BJ (cell line): ENCODE measurements around the gene PARP12. TPM values are rescaled to one million over a fixed set of nuclear protein-coding genes. Genes with fewer than 3 reads are reported as not detected.

Source experiments
- CTCF ChIA-PET: fragments of 350-600 bp; formaldehyde crosslinking; extraction: SDS; loops from one replicate; lab custom pipeline; 2021; ENCODE audit warnings: antibody characterized with exemption, inconsistent platforms; lab: Yijun Ruan, JAX
- POLR2A ChIA-PET: fragments of 300-600 bp; sonication (Branson Sonifier 250); formaldehyde crosslinking; extraction: SDS; loops from one replicate; lab custom pipeline; 2021; ENCODE audit warnings: antibody characterized with exemption; lab: Charles Lee
- DNase-seq: peaks from one replicate; pipeline ENCODE4 v3.0.0-alpha.2; 2011; ENCODE audit warnings: low read depth
- H3K27me3 ChIP-seq: 2 replicates; pipeline ENCODE4 v1.6.0; 2011; ENCODE audit warnings: low read length; ENCODE audit not compliant: control insufficient read depth, insufficient read depth
- H3K36me3 ChIP-seq: 2 replicates; pipeline ENCODE4 v1.5.1; 2011; ENCODE audit warnings: low read length; ENCODE audit not compliant: control insufficient read depth, insufficient read depth
- H3K4me3 ChIP-seq: 2 replicates; pipeline ENCODE4 v1.5.1; 2011; ENCODE audit warnings: low read depth, mild to moderate bottlenecking, control low read depth, low read length
- CTCF ChIP-seq: IDR thresholded peaks from 2 replicates; pipeline ENCODE4 v1.5.1; 2011; ENCODE audit warnings: low read depth, mild to moderate bottlenecking, control low read depth, inconsistent platforms, low read length, moderate library complexity; ENCODE audit not compliant: insufficient read depth
- polyA plus RNA-seq: library from polyadenylated mRNA; depleted of rRNA; stranded (reverse); fragments of >200 nt; gene quantifications from 2 replicates; pipeline ENCODE4 v1.2.3, GENCODE V29; 2011

The PARP12 gene
- polyA plus RNA-seq, 1 experiment: 21.2 TPM

GRCh38 chr7:140084972-140085371, 22.2 kb upstream of the PARP12 start:
- no peak for TF ChIP-seq CTCF
- DNase-seq: no peak
- ChIA-PET CTCF (interaction anchor here (1.5 kb wide), 1 partner anchor 241 kb away, joined by 4 read pairs; no protein-coding TSS in a partner anchor), POLR2A (no interaction called here)
- Histone ChIP-seq H3K27me3 (no peaks in the 10 kb centered on the region), H3K36me3 (no peaks in the 10 kb centered on the region), H3K4me3 (no peak overlapping the region)

- H3K4me3 ChIP-seq: no peak overlapping the region
- no peak for TF ChIP-seq CTCF
- DNase-seq: no peak
- POLR2A ChIA-PET: interaction anchor here (0.7 kb wide), 1 partner anchor 24 kb away, joined by 3 read pairs; no protein-coding TSS in a partner anchor
- CTCF ChIA-PET: interaction anchor here (1.5 kb wide), 1 partner anchor 242 kb away, joined by 4 read pairs; no protein-coding TSS in a partner anchor
- no peaks in the 10 kb centered on the region for H3K36me3 ChIP-seq
- no peaks in the 10 kb centered on the region for H3K27me3 ChIP-seq
Measured at GRCh38 chr7:140084142-140084655, 21.4 kb upstream of the PARP12 start.

GRCh38 chr7:140082770-140083169, 20.0 kb upstream of the PARP12 start:
- no peak for DNase-seq
- ChIA-PET CTCF (no interaction called here), POLR2A (no interaction called here)
- Histone ChIP-seq H3K4me3 (no peak overlapping the region), H3K36me3 (no peaks in the 10 kb centered on the region), H3K27me3 (no peaks in the 10 kb centered on the region)
- no peak for TF ChIP-seq CTCF

- Histone ChIP-seq H3K36me3 (no peaks in the 10 kb centered on the region), H3K4me3 (no peak overlapping the region), H3K27me3 (no peaks in the 10 kb centered on the region)
- CTCF ChIA-PET: interaction anchor here (1.1 kb wide), 1 partner anchor 9 kb away, joined by 3 read pairs; no protein-coding TSS in a partner anchor
- TF ChIP-seq CTCF: no peak
- no peak for DNase-seq
- POLR2A ChIA-PET: no interaction called here
Measured at GRCh38 chr7:140081774-140082425, 19.1 kb upstream of the PARP12 start.

GRCh38 chr7:140080919-140081318, 18.2 kb upstream of the PARP12 start:
- Histone ChIP-seq H3K27me3 (no peaks in the 10 kb centered on the region), H3K36me3 (no peaks in the 10 kb centered on the region), H3K4me3 (no peak overlapping the region)
- ChIA-PET POLR2A (no interaction called here), CTCF (no interaction called here)
- no peak for TF ChIP-seq CTCF
- no peak for DNase-seq
